PC-9 (cell line): ENCODE results near the gene RAG2. TPM values are rescaled to one million over a fixed set of nuclear protein-coding genes. Genes with fewer than 3 reads are reported as not detected.

Source experiments
- BruUV-seq: library from RNA; stranded (reverse); fragments of 400-500 nt; replicated peaks from 2 replicates; lab custom pipeline; 2021; lab: Mats Ljungman, UMichigan
- CTCF ChIA-PET: fragments of 300-600 bp; sonication (Branson Sonifier 250); formaldehyde crosslinking; loops from one replicate; lab custom pipeline; 2022; ENCODE audit warnings: antibody characterized with exemption; lab: Charles Lee
- POLR2A ChIA-PET: fragments of 300-600 bp; sonication (Branson Sonifier 250); formaldehyde crosslinking; loops from one replicate; lab custom pipeline; 2022; ENCODE audit warnings: antibody characterized with exemption; ENCODE audit not compliant: unreplicated experiment; lab: Charles Lee
- DNase-seq, 2 experiments: peaks; one replicate each; pipeline versions ENCODE4 v3.0.0 to v3.0.0-alpha.2; 2015 to 2022; ENCODE audit warnings: mixed read lengths in 1 of 2
- H2AFZ ChIP-seq: fragments of 200-600 bp; sonication (generic); 2 replicates; pipeline ENCODE4 v1.8.1; 2017; ENCODE audit warnings: antibody characterized with exemption
- H3F3A ChIP-seq: fragments of 200-600 bp; sonication (generic); 2 replicates; pipeline ENCODE4 v1.8.1; 2017; ENCODE audit warnings: antibody characterized with exemption, mild to moderate bottlenecking, low read depth; ENCODE audit not compliant: insufficient read depth
- H3K27ac ChIP-seq: fragments of 200-600 bp; sonication (generic); 2 replicates; pipeline ENCODE4 v1.6.1; 2016; ENCODE audit warnings: mixed run types
- H3K27me3 ChIP-seq: fragments of 200-600 bp; sonication (generic); 2 replicates; pipeline ENCODE4 v1.6.1; 2016; ENCODE audit warnings: low read depth, mixed run types; ENCODE audit not compliant: insufficient read depth
- H3K36me3 ChIP-seq: fragments of 200-600 bp; sonication (generic); 2 replicates; pipeline ENCODE4 v1.6.1; 2016; ENCODE audit warnings: low read depth, mixed run types
- H3K4me1 ChIP-seq: fragments of 200-600 bp; sonication (generic); replicated peaks from 2 replicates; pipeline ENCODE4 v1.6.1; 2016; ENCODE audit warnings: mixed run types; ENCODE audit not compliant: insufficient read depth
- H3K4me2 ChIP-seq: fragments of 200-600 bp; sonication (generic); 2 replicates; pipeline ENCODE4 v1.6.1; 2017; ENCODE audit warnings: mixed run types
- H3K4me3 ChIP-seq: fragments of 200-600 bp; sonication (generic); 2 replicates; pipeline ENCODE4 v1.6.1; 2016; ENCODE audit warnings: mixed run types
- H3K79me2 ChIP-seq: fragments of 200-600 bp; sonication (generic); 2 replicates; pipeline ENCODE4 v1.6.1; 2017; ENCODE audit warnings: low read depth, mixed run types
- H3K9me2 ChIP-seq: fragments of 200-600 bp; sonication (generic); 2 replicates; pipeline ENCODE4 v1.8.1; 2017; ENCODE audit warnings: mild to moderate bottlenecking; ENCODE audit not compliant: insufficient read depth
- H3K9me3 ChIP-seq: fragments of 200-600 bp; sonication (generic); 2 replicates; pipeline ENCODE4 v1.8.1; 2016; ENCODE audit warnings: low read depth; ENCODE audit not compliant: insufficient read depth
- H4K20me1 ChIP-seq: fragments of 200-600 bp; sonication (generic); 2 replicates; pipeline ENCODE4 v1.8.1; 2017; ENCODE audit not compliant: insufficient read depth
- CTCF ChIP-seq: fragments of 200-600 bp; sonication (generic); conservative IDR thresholded peaks from 2 replicates; pipeline ENCODE4 v1.6.1; 2017; ENCODE audit warnings: mixed run types, antibody characterized with exemption, mild to moderate bottlenecking, moderate library complexity
- EZH2 ChIP-seq: fragments of 200-600 bp; sonication (generic); IDR thresholded peaks from 2 replicates; pipeline ENCODE4 v1.8.0; 2017; ENCODE audit warnings: antibody characterized with exemption, low read depth
- intact Hi-C: fragments of 100-400 bp; cut with micrococcal nuclease; formaldehyde crosslinking; loops from one replicate; pipeline ENCODE4 v1.10.0; 2022; ENCODE audit not compliant: unreplicated experiment
- total RNA-seq: library from RNA; stranded (reverse); gene quantifications from 2 replicates; pipeline ENCODE4 v1.2.3, GENCODE V29; 2021

RAG2 gene
- total RNA-seq, 1 experiment from 2014 or later, result not detected

- no peaks in the 10 kb centered on the region for H3K9me2 ChIP-seq
- H3K9me3 ChIP-seq, result no peaks in the 10 kb centered on the region
- ChIA-PET POLR2A (no interaction called here), CTCF (no interaction called here)
- BruUV-seq, result no TSS peak
- no peak overlapping the region for H2AFZ ChIP-seq
- H4K20me1 ChIP-seq, result no peaks in the 10 kb centered on the region
- H3K36me3 ChIP-seq, result no peaks in the 10 kb centered on the region
- no peak overlapping the region for H3K4me2 ChIP-seq
- H3K4me3 ChIP-seq, result no peak overlapping the region
- no peak for DNase-seq
- no peaks in the 10 kb centered on the region for H3K79me2 ChIP-seq
- H3K27me3 ChIP-seq, result peaks cover 9% of the 10 kb centered on the region; the same call in 1 of the 2 replicates
- H3K4me1 ChIP-seq, result no peaks in the 10 kb centered on the region
- no peak for TF ChIP-seq CTCF
- intact Hi-C loops, result loop anchor here (2.0 kb wide), 1 partner anchor 178 kb away; no protein-coding TSS in a partner anchor
- H3F3A ChIP-seq, result no peaks in the 10 kb centered on the region
- H3K27ac ChIP-seq, result no peak overlapping the region
These were observed 28.9 kb downstream of the RAG2 start for GRCh38 chr11:36569095-36569494.

DNA sequence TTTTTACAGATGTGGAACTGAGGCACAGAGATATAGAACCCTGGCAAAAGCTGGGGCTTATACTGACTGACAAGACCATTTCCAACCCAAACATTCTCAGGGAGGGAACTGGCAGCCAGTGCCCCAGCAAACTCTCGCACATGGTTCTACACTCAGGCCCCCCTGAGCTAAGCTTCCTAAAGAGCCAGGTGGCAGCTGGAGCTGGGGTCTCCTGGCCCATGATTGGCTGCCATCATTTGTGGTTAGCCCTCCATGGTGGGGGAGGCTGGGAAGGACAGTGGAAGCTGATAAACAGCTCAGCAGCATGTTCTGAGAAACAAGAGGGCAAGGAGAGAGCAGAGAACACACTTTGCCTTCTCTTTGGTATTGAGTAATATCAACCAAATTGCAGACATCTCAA lies 30.3 kb downstream of the RAG2 start, which contains the start of gene RAG1:
RAG1 (plus strand) TSS at position 314 of the 400 bp plus-strand sequence. CDS start 5,298 bp downstream, outside the sequence.
- peaks cover 9% of the 10 kb centered on the region; the same call in 1 of the 2 replicates for H3K27me3 ChIP-seq
- TF ChIP-seq CTCF (no peak), EZH2 (no peak)
- no peak within 1 kb of the TSS for H2AFZ ChIP-seq
- intact Hi-C loops, result loop anchor here (2.0 kb wide), 1 partner anchor 179 kb away; no protein-coding TSS in a partner anchor
- H3K36me3 ChIP-seq, result no peaks in the 10 kb centered on the region
- no peak within 1 kb of the TSS for H3K27ac ChIP-seq
- ChIA-PET CTCF (no interaction called here), POLR2A (no interaction called here)
- no TSS peak for BruUV-seq
- no peak within 1 kb of the TSS for H3K4me2 ChIP-seq
- no peak within 1 kb of the TSS for H3K4me3 ChIP-seq
- H3K9me3 ChIP-seq, result no peaks in the 10 kb centered on the region
- no peaks in the 10 kb centered on the region for H3K4me1 ChIP-seq
- no peaks in the 10 kb centered on the region for H3K9me2 ChIP-seq
- H3F3A ChIP-seq, result no peaks in the 10 kb centered on the region
- H3K79me2 ChIP-seq, result no peaks in the 10 kb centered on the region
- no peaks in the 10 kb centered on the region for H4K20me1 ChIP-seq
- no peak for DNase-seq

DNA sequence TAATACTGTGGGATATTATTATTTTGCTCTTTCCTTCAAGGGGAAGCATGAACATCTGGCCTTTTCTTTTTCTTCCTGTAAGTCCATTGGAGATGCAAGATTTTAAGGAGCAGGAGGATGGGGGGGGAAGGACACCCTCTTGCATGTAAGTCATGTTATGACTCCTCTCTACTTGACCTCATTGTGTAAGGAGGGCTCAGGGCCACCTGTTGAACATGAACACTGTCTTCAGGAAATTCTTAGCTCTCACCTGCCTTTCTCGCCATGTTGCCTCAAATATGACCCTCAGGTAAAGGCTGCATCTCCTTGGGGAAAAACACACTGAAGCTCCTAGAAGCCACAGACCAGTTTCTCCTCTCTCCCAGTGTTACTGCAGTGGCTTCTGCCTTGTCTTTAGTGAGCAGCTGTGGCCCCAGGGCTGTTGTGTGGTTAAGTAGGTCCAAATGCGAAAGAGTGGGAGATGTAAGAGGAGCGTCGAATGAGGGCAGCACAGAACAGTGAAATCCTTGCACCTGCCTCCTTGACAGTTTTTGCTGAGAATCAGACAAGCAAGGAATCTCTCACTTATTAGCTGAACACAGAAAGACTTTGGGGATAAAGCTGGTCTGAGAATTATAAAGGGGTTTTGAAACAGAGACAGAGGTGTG lies 31.5 kb downstream of the RAG2 start:
- CTCF ChIA-PET, result no interaction called here
- BruUV-seq, result no TSS peak
- Histone ChIP-seq H3K27ac (no peak overlapping the region), H3K4me1 (no peaks in the 10 kb centered on the region), H3K4me3 (no peak overlapping the region), H4K20me1 (no peaks in the 10 kb centered on the region), H3K4me2 (no peak overlapping the region), H3K9me2 (peaks cover 9% of the 10 kb centered on the region; the same call in 1 of the 2 replicates), H3K9me3 (no peaks in the 10 kb centered on the region), H3K79me2 (no peaks in the 10 kb centered on the region), H3K36me3 (no peaks in the 10 kb centered on the region), H2AFZ (no peak overlapping the region), H3K27me3 (peaks cover 7% of the 10 kb centered on the region; the same call in 1 of the 2 replicates), H3F3A (no peaks in the 10 kb centered on the region)
- POLR2A ChIA-PET, result no interaction called here
- intact Hi-C loops, result no loop called here
- DNase-seq, result no peak
- TF ChIP-seq EZH2, result no peak
- TF ChIP-seq CTCF, result no peak
